ENCODE results near the gene SLC2A8.

Gene SLC2A8, protein sequence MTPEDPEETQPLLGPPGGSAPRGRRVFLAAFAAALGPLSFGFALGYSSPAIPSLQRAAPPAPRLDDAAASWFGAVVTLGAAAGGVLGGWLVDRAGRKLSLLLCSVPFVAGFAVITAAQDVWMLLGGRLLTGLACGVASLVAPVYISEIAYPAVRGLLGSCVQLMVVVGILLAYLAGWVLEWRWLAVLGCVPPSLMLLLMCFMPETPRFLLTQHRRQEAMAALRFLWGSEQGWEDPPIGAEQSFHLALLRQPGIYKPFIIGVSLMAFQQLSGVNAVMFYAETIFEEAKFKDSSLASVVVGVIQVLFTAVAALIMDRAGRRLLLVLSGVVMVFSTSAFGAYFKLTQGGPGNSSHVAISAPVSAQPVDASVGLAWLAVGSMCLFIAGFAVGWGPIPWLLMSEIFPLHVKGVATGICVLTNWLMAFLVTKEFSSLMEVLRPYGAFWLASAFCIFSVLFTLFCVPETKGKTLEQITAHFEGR

DNA sequence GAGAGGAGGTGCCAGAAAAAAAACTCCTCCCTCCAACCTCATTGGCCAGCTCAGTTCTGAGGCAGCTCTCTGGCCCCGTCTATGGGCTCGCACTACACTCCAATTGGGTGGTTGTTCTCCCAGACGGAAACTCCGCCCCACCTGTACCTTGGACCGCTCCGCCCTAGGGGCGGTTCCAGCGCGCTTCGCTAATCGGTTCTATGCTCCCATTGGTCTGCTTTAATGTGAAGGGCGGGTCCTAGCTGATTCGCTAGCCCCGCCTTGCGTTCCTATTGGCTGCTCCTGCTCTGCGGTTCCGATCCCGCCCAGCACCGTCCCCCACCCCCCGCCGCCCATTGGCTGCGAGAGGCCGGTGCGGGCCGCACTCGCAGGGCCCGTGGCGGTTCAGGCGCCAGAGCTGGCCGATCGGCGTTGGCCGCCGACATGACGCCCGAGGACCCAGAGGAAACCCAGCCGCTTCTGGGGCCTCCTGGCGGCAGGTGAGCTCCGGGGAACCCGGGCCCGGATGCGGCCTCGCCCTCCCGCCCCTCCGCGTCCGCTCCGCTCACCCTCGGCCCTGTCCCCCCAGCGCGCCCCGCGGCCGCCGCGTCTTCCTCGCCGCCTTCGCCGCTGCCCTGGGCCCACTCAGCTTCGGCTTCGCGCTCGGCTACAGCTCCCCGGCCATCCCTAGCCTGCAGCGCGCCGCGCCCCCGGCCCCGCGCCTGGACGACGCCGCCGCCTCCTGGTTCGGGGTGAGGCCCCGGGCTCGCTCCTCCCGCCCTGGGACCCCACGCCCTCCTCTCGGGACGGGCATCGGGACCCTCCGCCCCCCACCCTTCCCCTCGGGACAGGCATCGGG is at the start of gene SLC2A8:
Gene SLC2A8, plus strand, starts transcription at position 362 of the 838 bp plus-strand sequence. Its CDS starts 62 bp downstream, at position 424.
- peak; percentile 66 for DNase-seq (ENCODE audit: low read depth)

DNA sequence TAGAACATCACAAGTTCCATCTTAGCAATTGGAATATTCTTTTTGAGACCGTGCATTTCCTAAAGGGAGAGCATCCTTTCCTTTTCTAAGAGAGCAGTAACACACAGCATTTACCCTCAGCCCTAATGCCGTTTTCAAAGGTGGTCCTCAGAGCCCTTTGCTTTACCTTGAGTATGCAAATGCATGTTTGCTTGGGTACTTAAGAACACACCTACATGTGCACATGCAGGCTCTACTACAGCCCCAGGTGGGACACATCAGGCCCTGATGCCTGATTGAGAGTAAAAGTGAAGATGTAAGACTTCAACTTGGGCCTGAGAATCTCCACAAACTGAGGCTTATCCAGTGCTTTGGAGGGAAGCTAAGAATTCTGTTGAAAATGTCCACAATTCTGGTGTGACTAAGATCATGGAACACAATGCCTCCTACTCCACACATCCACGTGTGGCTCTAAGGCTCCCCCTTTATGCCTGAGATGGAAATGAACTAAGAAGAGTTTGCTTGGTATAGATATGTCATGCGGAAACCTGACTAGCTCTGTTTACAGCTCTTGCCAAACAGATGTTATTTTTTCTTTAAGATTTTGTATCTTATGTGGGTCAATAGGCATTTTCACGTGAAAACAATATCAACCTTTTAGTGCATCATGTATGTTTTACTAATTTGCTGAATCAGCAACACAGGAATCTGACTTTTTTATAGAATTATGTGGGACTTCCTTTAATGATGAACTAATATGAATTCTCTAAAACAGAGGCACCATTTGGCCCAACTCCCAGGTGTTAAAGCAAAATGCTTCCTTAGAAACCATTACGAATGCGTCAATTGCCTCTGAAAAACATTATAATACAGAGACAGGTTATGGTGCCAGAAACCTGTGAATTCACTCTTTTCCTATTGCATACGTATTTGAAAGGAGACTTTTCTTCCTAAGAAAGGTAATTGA is 48.9 kb upstream of the SLC2A8 start:
- DNase-seq (ENCODE audit: low read depth), result no peak

DNA sequence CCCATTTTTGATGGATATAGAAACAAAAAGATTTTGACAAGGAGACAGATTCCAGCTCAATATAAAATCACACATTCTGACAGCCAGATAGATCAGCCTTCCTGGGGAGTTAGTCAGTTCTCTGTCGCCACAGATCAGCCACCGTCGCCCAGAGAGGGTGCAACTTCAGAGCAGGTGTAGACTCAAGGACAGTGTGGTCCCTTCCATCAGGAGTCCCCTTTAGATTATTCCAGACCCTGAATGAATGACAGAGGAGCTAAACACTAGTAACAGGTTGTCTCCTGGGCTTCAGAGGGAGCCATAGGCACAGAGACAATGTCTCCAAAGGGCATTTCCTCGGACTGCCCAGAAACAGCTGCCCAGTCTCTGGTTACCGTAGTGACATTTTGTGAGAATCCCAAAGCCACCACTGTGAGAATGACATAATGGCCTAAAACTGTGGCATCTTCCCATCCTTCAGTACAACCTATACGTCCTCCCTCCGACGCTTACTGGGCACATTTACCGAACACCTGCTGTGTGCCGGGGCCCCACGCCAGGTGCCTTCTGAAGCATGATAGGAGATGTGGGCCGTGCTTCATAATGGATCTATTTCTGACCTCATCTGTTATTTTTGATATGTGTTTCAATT is 47.4 kb upstream of the SLC2A8 start:
- no peak for DNase-seq (ENCODE audit: low read depth)

- DNase-seq (ENCODE audit: low read depth), result no peak
Measured at GRCh38 chr9:127351182-127352166, 45.5 kb upstream of the SLC2A8 start.

GRCh38 chr9:127353882-127354281 is 43.1 kb upstream of the SLC2A8 start:
- no peak for DNase-seq (ENCODE audit: low read depth)

DNA sequence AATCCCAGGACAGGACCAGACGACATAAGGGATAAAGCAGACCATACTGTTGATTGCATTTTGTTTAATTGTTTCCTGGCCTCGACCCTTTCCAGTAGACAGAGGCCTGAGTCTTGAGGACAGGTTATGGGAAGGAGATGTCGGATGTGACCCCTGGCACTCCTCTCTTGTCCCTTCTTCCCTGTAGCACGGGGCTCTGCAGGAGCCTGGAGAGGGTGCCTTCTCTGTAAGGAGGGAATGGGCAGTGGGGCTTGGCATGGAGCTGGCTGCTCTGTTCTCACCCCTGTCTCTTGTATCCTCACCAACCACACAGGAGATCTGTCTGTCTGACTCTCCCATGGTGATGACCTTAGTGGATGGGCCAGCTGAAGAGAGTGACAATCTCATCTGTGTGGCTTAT is 40.1 kb upstream of the SLC2A8 start:
- DNase-seq (ENCODE audit: low read depth), result no peak

- DNase-seq (ENCODE audit: low read depth), result no peak
Measured at GRCh38 chr9:127358023-127358535, 38.9 kb upstream of the SLC2A8 start.

- no peak for DNase-seq (ENCODE audit: low read depth)
Measured at GRCh38 chr9:127358770-127359169, 38.2 kb upstream of the SLC2A8 start.

DNA sequence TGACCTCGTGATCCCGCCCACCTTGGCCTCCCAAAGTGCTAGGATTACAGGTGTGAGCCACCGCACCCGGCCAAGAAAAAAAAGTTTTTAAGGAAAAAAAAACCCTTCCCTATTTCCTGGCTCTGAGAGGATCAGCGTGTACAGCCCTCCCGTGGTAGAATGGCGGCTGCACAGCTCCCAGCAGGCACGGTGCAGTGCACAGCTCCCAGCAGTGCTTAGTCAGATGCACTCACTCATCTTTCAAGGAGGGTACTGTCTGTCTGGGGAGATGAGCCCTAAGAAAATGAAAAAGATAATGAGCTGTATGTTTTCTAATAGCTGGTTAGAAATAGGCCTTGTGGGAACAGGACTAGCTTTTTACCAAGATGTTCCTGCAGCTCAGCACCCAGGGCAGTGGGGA is 36.7 kb upstream of the SLC2A8 start:
- DNase-seq (ENCODE audit: low read depth), result no peak

- no peak for DNase-seq (ENCODE audit: low read depth)
Measured at GRCh38 chr9:127360829-127361228, 36.1 kb upstream of the SLC2A8 start.

GRCh38 chr9:127361561-127361960 is 35.4 kb upstream of the SLC2A8 start:
- no peak for DNase-seq (ENCODE audit: low read depth)

- DNase-seq (ENCODE audit: low read depth), result no peak
Measured at GRCh38 chr9:127362829-127363228, 34.1 kb upstream of the SLC2A8 start.

GRCh38 chr9:127365461-127365860 is 31.5 kb upstream of the SLC2A8 start:
- DNase-seq (ENCODE audit: low read depth), result no peak

DNA sequence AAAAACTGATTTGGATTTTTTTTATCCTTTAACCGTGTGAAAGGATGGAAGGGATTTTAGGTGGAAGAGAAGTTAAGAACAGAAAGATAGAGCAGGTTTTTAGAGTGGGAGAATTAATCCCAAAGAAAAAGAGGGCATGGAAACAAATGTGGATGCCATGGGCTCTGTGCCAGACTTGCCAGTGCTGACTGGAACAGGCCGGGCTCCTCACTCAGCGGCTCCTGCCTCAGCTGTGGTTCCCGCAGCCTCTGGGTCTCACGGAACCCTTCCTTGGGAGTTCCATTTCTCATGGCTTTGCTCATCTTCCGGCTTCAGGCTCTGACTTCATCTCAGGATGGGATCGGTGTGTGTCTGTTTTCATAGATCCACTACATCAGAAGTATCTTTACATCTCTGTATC is 30.4 kb upstream of the SLC2A8 start:
- no peak for DNase-seq (ENCODE audit: low read depth)

DNA sequence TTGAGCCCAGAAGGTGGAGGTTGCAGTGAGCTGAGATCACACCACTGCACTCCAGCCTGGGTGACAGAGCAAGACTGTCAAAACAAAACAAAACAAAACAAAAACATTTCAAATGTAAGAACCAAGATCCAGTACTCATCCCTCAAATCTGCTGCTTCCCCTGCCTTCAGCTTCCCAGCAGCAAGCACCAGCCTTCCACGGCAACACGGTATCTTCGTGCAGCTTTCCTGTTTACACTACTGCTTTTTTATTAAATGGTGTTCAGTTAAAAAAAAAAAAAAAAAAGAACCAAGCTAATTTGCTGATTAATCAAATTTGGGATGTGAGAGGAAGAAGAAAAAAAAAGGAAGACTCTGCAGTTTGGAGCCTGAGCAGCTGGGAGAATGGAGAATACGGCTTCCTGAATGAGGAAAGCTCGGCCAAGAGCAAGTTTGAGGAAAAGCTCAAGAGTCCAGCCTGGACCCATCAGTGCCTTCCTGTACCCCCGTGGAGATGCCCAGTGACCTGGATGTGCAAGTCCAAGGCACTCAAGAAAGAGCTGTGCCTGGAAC is 28.0 kb upstream of the SLC2A8 start:
- DNase-seq (ENCODE audit: low read depth), result no peak

DNA sequence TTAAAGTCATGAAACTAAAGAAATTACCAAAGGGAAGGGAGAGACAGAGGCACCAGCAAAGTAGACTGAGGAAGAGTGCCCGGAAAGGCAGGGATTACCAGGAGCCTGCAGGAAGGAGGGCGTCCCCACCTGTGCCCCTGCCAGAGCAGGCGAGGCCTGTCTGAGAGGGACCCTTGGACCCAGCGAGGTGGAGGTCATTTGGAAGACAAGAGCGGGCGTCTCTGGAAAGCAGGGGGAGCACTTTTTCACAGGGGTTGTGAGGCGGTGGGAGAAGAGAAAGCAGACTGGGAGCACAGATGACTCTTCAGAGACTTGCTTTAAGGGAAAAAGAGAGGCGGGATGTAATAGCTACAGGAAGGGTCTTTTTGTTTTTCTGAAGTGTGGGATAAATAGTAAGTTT is 27.5 kb upstream of the SLC2A8 start:
- no peak for DNase-seq (ENCODE audit: low read depth)

GRCh38 chr9:127370147-127370579 is 26.8 kb upstream of the SLC2A8 start:
- no peak for DNase-seq (ENCODE audit: low read depth)

DNA sequence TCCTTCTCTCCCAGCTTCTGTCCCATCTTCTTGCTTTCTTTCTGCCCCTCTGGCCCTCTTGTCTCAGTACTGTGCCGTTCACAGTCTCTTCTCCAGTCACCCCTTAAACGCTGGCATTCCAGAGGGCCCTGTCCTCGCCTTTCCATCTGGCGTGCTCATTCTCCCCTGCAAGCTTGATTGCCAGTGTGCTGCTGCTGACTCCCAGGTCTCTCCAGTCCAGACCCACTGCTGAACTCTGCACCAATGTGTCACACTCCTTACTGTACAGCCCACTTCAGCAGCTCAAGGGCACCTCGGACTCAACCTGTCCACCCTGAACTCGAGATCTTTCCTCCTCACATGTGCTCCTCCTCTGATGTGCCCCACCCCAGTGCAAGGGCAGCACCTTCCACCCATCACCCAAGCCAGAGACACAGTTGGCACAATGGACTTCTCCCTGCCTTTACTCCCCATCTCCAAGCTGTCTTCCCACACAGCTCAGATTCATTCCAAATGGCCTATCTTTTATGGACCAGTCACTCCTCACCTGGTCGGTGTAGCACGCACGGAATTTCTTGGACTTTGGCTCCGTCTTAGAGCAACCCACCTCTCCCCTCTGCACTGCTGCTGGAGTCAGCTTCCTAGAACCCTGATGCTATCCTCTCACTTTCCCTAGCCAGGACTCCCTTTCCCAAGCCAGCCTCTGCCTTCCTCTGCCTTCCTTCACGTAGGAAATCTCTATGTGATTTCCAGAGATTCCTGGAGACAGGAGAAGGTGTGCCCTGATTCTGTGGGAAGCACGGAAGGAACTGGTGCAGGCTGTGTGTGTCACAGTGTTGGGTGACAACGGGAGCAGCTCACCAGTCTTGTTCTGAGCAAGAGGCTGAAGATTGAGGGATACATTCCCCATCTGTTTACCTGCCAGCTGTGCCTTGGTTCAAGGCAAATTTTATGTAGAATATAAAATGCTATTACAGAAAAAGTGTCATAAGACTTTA is 26.0 kb upstream of the SLC2A8 start:
- no peak for DNase-seq (ENCODE audit: low read depth)
